ENCODE results near the gene NOS1.

The NOS1 gene

GRCh38 chr12:117330441-117331113 lies 30.8 kb downstream of the NOS1 start:
- DNase-seq (ENCODE audit: low spot score): no peak

- no peak for DNase-seq (ENCODE audit: low spot score)
Observed at GRCh38 chr12:117329756-117330155, 31.7 kb downstream of the NOS1 start.

GRCh38 chr12:117328556-117329100 lies 32.8 kb downstream of the NOS1 start:
- DNase-seq (ENCODE audit: low spot score): no peak

- DNase-seq (ENCODE audit: low spot score): no peak
Observed at GRCh38 chr12:117322428-117322827, 39.0 kb downstream of the NOS1 start.

GRCh38 chr12:117321572-117321971 lies 39.9 kb downstream of the NOS1 start:
- DNase-seq (ENCODE audit: low spot score): no peak

- DNase-seq (ENCODE audit: low spot score): no peak
Observed at GRCh38 chr12:117318591-117318990, 42.8 kb downstream of the NOS1 start.

- no peak for DNase-seq (ENCODE audit: low spot score)
Observed at GRCh38 chr12:117316336-117316735, 45.1 kb downstream of the NOS1 start.

GRCh38 chr12:117313926-117314325 lies 47.5 kb downstream of the NOS1 start:
- no peak for DNase-seq (ENCODE audit: low spot score)

GRCh38 chr12:117312770-117313169 lies 48.7 kb downstream of the NOS1 start:
- DNase-seq (ENCODE audit: low spot score): no peak

- no peak for DNase-seq (ENCODE audit: low spot score)
Observed at GRCh38 chr12:117309276-117309925, 52.0 kb downstream of the NOS1 start.

GRCh38 chr12:117300174-117300573 lies 61.3 kb downstream of the NOS1 start:
- no peak for DNase-seq (ENCODE audit: low spot score)

- no peak for DNase-seq (ENCODE audit: low spot score)
Observed at GRCh38 chr12:117298648-117299225, 62.7 kb downstream of the NOS1 start.

GRCh38 chr12:117298191-117298590 lies 63.2 kb downstream of the NOS1 start:
- no peak for DNase-seq (ENCODE audit: low spot score)

- no peak for DNase-seq (ENCODE audit: low spot score)
Observed at GRCh38 chr12:117294189-117294603, 67.2 kb downstream of the NOS1 start.

- DNase-seq (ENCODE audit: low spot score): no peak
Observed at GRCh38 chr12:117293510-117293909, 67.9 kb downstream of the NOS1 start.

GRCh38 chr12:117292688-117293087 lies 68.7 kb downstream of the NOS1 start:
- DNase-seq (ENCODE audit: low spot score): no peak

- DNase-seq (ENCODE audit: low spot score): no peak
Observed at GRCh38 chr12:117284140-117284539, 77.3 kb downstream of the NOS1 start.

GRCh38 chr12:117282490-117282889 lies 78.9 kb downstream of the NOS1 start:
- no peak for DNase-seq (ENCODE audit: low spot score)

GRCh38 chr12:117280019-117280680 lies 81.3 kb downstream of the NOS1 start:
- DNase-seq (ENCODE audit: low spot score): no peak

GRCh38 chr12:117279606-117280005 lies 81.8 kb downstream of the NOS1 start:
- DNase-seq (ENCODE audit: low spot score): no peak

GRCh38 chr12:117277875-117278274 lies 83.6 kb downstream of the NOS1 start:
- no peak for DNase-seq (ENCODE audit: low spot score)

- no peak for DNase-seq (ENCODE audit: low spot score)
Observed at GRCh38 chr12:117273091-117273490, 88.3 kb downstream of the NOS1 start.

- DNase-seq (ENCODE audit: low spot score): no peak
Observed at GRCh38 chr12:117272690-117273089, 88.7 kb downstream of the NOS1 start.

All from hepatic stellate cell (primary cell).